ENCODE results near the gene SAPCD1. TPM values are rescaled to one million over a fixed set of nuclear protein-coding genes. Genes with fewer than 3 reads are reported as not detected.

Gene SAPCD1
- polyA plus RNA-seq, 1 of the 3 experiments (the other 2 are of a cell fraction), result 5.9 TPM

DNA sequence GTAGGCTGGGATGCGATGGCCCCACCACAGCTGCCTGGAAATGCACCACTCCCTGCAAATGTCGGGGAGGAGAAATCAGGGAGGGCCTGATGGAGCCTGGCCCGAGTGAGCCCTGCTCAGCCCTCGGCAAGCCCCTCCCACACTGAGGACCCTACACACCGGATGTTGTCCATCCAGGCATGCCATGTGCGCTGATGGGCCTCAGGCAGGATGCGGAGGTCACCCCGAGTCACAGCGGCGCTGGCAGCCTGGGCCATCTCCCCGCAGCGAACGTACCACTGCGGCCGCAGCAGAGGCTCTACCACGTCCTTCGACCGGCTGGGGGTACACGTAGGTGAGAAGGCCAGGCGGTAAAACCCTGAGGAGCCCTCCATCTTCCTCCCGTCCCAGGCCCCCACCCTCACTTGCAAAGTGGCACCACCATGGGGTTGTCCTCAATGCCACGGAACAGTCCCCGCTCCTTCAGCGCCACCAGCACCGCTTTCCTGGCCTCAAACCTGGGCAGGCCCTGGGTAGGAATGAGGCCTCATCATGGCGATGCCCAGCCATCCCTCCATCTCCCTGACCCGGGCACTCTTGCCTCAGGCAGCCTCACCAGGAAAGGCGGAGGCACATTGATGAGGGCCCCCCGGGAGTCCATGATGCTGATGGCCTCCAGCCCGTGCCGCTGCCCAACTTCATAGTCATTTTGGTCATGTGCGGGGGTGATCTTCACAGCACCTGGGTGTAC, 19.8 kb downstream of the SAPCD1 start:
- peaks cover 14 to 65% of the 10 kb centered on the region in 2 experiments for H3K36me3 ChIP-seq (replicated peaks in 1 of 2; ENCODE audit: control insufficient read depth in 1 of 2, insufficient read depth in 2 of 2, low read length in 1 of 2)
- H3K9me3 ChIP-seq, result no peaks in the 10 kb centered on the region
- ChIA-PET CTCF (interaction anchor here (1.0 to 1.8 kb wide), 2 partner anchors 9 kb away, joined by 3 to 6 read pairs; no protein-coding TSS in a partner anchor), POLR2A (interaction anchor here (1.2 kb wide), 1 partner anchor 13 kb away, joined by 3 read pairs; no protein-coding TSS in a partner anchor)
- peaks cover 3% of the 10 kb centered on the region for H3F3A ChIP-seq (replicated peaks; ENCODE audit: insufficient read depth)
- no peak overlapping the region for H3K4me3 ChIP-seq (ENCODE audit: low read depth in 2 of 2, low read length in 1 of 2)
- 91% methylated on average over 14 of the region's 32 CpGs for WGBS (ENCODE audit: low lambda C conversion rate)
- no peak for DNase-seq
- H3K27me3 ChIP-seq (ENCODE audit: insufficient read depth), result no peaks in the 10 kb centered on the region
- H3K9me2 ChIP-seq, result no peaks in the 10 kb centered on the region
- H3K9ac ChIP-seq, result no peak overlapping the region
- TF ChIP-seq SIN3A (IDR thresholded peaks at IDR 0.05; ENCODE audit: borderline replicate concordance, low read depth, low read length) (no peak), CHD2 (IDR thresholded peaks at IDR 0.05; ENCODE audit: low read length, partially characterized antibody) (no peak), GATA2 (CRISPR knock-in tag; IDR thresholded peaks at IDR 0.05) (no peak), YY1 (IDR thresholded peaks at IDR 0.05; ENCODE audit: low read depth) (no peak), EP300 (IDR thresholded peaks at IDR 0.05; ENCODE audit: borderline replicate concordance in 1 of 2, low read depth in 1 of 2, low read length in 1 of 2) (no peak), FOXJ3 (CRISPR knock-in tag; IDR thresholded peaks at IDR 0.05) (no peak), TEAD4 (IDR thresholded peaks at IDR 0.05; ENCODE audit: borderline replicate concordance, insufficient read depth) (no peak), RXRA (IDR thresholded peaks at IDR 0.05; ENCODE audit: borderline replicate concordance, low read depth) (no peak), RCOR1 (IDR thresholded peaks at IDR 0.05; ENCODE audit: low read length) (no peak), SMC3 (IDR thresholded peaks at IDR 0.05; ENCODE audit: low read depth, low read length) (no peak), FOXM1 (IDR thresholded peaks at IDR 0.05; ENCODE audit: low read depth) (no peak), JUND (IDR thresholded peaks at IDR 0.05) (no peak), MEF2A (IDR thresholded peaks at IDR 0.05; ENCODE audit: borderline replicate concordance, low read depth) (no peak), TAF1 (IDR thresholded peaks at IDR 0.05; ENCODE audit: borderline replicate concordance, low read depth, low read length) (no peak), GABPA (IDR thresholded peaks at IDR 0.05; ENCODE audit: low read depth) (no peak), POLR2AphosphoS5 (IDR thresholded peaks at IDR 0.05; ENCODE audit: low read depth, low read length) (no peak), ELF1 (IDR thresholded peaks at IDR 0.05) (no peak)
- TF ChIP-seq, protein P1, sequence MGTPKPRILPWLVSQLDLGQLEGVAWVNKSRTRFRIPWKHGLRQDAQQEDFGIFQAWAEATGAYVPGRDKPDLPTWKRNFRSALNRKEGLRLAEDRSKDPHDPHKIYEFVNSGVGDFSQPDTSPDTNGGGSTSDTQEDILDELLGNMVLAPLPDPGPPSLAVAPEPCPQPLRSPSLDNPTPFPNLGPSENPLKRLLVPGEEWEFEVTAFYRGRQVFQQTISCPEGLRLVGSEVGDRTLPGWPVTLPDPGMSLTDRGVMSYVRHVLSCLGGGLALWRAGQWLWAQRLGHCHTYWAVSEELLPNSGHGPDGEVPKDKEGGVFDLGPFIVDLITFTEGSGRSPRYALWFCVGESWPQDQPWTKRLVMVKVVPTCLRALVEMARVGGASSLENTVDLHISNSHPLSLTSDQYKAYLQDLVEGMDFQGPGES (IDR thresholded peaks at IDR 0.05; ENCODE audit: low read depth, low read length), result no peak
- TF ChIP-seq, protein P2, sequence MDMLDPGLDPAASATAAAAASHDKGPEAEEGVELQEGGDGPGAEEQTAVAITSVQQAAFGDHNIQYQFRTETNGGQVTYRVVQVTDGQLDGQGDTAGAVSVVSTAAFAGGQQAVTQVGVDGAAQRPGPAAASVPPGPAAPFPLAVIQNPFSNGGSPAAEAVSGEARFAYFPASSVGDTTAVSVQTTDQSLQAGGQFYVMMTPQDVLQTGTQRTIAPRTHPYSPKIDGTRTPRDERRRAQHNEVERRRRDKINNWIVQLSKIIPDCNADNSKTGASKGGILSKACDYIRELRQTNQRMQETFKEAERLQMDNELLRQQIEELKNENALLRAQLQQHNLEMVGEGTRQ (IDR thresholded peaks at IDR 0.05; ENCODE audit: borderline replicate concordance, low read depth, low read length), result no peak
- TF ChIP-seq, protein P3, sequence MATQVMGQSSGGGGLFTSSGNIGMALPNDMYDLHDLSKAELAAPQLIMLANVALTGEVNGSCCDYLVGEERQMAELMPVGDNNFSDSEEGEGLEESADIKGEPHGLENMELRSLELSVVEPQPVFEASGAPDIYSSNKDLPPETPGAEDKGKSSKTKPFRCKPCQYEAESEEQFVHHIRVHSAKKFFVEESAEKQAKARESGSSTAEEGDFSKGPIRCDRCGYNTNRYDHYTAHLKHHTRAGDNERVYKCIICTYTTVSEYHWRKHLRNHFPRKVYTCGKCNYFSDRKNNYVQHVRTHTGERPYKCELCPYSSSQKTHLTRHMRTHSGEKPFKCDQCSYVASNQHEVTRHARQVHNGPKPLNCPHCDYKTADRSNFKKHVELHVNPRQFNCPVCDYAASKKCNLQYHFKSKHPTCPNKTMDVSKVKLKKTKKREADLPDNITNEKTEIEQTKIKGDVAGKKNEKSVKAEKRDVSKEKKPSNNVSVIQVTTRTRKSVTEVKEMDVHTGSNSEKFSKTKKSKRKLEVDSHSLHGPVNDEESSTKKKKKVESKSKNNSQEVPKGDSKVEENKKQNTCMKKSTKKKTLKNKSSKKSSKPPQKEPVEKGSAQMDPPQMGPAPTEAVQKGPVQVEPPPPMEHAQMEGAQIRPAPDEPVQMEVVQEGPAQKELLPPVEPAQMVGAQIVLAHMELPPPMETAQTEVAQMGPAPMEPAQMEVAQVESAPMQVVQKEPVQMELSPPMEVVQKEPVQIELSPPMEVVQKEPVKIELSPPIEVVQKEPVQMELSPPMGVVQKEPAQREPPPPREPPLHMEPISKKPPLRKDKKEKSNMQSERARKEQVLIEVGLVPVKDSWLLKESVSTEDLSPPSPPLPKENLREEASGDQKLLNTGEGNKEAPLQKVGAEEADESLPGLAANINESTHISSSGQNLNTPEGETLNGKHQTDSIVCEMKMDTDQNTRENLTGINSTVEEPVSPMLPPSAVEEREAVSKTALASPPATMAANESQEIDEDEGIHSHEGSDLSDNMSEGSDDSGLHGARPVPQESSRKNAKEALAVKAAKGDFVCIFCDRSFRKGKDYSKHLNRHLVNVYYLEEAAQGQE (IDR thresholded peaks at IDR 0.05; ENCODE audit: low read depth, low read length), result no peak
- no peak overlapping the region for H3K27ac ChIP-seq (ENCODE audit: low read depth in 2 of 2, low read length in 1 of 2)
- H4K20me1 ChIP-seq (ENCODE audit: insufficient read depth), result no peaks in the 10 kb centered on the region
- 0 out of 2 replicates have a peak, but pooled peaks cover 4% of the 10 kb centered on the region for H3K79me2 ChIP-seq (ENCODE audit: insufficient read depth)
- no peak overlapping the region for H2AFZ ChIP-seq (ENCODE audit: low read depth)
- no peak overlapping the region for H3K4me2 ChIP-seq
- H3K4me1 ChIP-seq (ENCODE audit: control insufficient read depth in 1 of 2, insufficient read depth in 2 of 2, low read depth in 1 of 2, low read length in 1 of 2), result peaks cover 2 to 3% of the 10 kb centered on the region in 2 experiments; a peak in 2 of 4 replicates
